HG02763 (cell line): ENCODE data around the gene RAC3.

Experiments used
- ATAC-seq: cut with Tn5 transposase; IDR thresholded peaks from one replicate; pipeline ENCODE4 v1.9.1; 2021; ENCODE audit warnings: mild to moderate bottlenecking, moderate library complexity; ENCODE audit not compliant: unreplicated experiment

RAC3 gene

GRCh38 chr17:82065638-82066303 is 34.3 kb downstream of the RAC3 start, which contains the start of gene DUS1L:
Gene DUS1L (minus strand): TSS chr17:82065804. CDS start chr17:82065059, 745 bp downstream.
- peak; percentile 65 for ATAC-seq

DNA sequence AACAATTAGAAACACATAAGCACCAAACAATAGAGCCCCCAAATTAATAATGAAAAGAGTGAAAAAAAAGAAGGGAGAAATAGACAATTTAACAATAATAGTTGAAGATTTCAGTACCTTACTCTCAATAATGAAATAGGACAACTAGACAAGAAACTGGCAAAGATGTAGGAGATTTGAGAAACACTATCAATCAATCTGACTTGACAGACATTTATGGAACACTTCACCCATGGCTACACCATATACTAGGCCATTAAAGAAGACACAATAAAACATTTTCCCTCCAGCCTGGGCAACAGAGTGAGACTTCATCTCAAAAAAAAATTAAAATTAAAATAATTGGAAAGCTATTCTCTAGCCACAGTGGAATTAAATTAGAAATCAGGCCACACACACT is 39.1 kb downstream of the RAC3 start:
- no peak for ATAC-seq

GRCh38 chr17:82072827-82073226 is 41.3 kb downstream of the RAC3 start:
- ATAC-seq: no peak

- ATAC-seq: no peak
Observed at GRCh38 chr17:82073446-82073845, 42.0 kb downstream of the RAC3 start.

DNA sequence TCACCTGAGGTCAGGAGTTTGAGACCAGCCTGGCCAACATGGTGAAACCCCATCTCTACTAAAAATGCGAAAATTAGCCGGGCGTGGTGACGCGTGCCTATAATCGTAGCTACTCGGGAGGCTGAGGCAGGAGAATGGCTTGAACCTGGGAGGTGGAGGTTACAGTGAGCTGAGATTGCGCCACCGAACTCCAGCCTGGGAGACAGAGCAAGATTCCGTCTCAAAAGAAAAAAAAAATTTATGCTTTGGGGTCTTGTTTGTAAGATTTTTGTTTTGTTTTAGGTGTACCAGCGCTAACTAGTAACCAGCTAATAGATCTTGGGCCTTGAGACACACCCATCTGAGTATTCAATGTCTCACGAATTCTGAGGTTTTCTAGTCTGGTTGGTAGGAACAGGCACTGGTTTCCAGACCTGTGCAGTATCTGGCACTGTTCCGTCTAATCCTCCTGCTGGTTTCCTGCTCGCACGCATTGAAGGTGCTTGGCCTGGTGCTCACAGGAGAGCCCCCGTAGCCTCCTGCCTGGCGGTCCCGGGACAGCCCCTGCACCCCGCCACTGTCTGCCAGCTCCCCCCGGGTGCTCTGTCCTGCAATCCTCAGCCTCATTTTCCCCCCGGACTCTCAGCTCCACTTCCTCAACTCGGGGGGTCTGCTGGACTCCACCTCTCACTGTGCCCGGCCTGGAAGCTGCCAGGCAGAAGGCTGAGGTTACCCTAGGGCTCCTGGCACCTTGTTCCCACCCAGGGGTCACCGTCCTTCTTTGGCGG is 44.7 kb downstream of the RAC3 start:
- ATAC-seq: no peak

GRCh38 chr17:82076785-82077591 is 45.5 kb downstream of the RAC3 start:
- no peak for ATAC-seq

- ATAC-seq: no peak
Observed at GRCh38 chr17:82077617-82078358, 46.3 kb downstream of the RAC3 start.

DNA sequence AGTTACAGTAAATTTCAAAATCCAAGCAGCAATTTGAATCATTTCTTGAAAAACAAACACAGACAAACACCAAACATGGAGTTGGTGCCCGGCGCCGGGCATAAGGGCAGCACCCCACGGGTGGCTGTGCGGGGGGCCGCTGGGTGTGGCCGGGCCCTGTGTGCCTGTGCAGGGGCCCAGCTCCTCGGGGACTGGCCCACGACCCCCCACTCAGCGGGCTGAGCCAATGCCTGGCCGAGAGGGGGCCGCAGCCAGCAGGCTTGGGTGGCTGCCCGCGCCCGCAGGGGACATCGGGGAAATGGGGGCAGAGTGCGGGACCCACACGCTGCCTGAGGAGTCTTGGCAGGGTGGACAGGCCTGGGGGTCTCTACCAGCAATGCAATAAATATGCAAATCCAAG is 47.0 kb downstream of the RAC3 start:
- no peak for ATAC-seq

DNA sequence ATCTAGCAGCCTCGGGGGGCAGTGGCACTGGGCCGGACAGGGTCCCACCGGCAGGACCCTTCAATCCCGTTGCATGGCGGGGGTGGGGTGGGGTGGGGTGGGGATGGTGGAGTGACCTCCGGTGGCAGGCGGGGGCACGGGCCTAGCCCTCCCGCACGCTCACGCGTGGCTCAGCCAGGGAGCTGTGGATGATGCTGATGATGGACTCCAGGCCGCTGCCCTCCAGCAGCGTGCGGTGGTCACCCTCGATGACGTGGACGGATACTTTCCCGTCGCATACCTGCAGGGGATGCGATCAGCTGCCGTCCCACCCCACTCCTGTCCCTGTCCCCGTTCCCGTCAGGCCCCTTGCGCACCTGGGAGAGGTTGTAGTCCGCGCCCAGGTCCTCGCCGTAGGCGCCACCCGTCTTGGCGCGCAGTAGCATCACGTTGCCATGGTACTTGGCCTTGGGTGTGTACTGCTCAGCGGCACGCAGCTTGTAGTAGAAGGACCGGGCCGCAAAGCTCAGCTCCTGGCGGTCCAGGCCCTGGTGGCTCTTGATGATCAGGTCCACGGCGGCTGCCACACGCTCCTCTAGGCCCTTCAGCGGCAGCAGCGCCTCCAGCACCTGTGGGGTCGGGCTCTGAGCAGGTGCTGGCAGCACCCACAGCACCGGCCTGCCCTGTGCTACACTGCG is 47.7 kb downstream of the RAC3 start:
- ATAC-seq: no peak

GRCh38 chr17:82080048-82080788 is 48.7 kb downstream of the RAC3 start:
- ATAC-seq: no peak

DNA sequence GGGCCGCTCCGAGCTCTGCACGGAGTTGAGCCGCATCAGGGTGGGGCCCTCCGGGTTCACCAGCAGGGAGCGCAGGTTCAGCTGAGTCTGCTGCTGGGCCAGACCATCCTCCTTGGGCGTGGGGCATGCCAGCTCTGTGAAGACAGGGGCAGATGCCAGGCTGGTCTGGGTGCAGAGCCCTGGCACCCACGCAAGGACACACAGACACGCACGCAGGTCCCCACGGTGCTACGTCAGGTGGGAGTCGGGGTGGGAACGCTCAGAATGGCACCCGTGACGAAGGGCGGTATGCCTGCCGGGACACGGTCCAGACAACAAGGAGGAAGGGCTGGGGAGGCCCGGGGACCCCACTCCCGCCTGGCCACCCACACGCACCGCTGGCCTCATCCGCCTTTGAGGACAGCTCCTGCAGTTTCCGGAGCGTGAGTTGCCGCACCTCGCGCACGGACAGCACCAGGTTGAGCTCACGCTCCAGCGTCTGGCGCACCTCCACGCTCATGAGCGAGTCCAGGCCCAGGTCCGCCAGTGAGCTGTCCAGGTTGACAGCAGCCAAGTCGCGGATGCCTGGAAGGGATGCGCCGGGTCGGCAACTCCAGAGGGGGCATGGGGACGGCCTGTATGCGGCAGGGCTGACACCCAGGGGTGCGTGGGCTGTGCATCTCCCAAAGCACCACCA is 49.4 kb downstream of the RAC3 start:
- ATAC-seq: no peak

DNA sequence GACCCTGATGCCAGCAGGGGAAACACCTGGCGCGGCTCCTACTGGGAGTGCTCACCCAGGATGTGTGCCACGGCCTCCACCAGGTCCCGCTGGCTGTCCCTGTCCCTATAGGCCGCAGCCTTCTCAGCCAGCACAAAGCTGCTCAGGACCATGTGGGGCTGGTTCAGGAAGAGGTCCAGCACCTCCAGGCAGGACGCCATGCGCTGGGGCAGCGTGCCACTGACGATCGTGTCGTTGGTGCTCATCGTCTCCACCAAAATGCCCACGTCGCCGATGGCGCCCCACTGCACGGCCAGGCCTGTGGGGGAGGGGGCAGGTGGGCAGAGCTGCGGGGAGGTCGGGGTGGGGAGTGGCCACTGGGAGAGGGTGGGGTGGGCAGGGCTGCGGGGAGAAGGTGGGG is 50.1 kb downstream of the RAC3 start:
- ATAC-seq: no peak

- no peak for ATAC-seq
Observed at GRCh38 chr17:82081966-82082365, 50.5 kb downstream of the RAC3 start.

DNA sequence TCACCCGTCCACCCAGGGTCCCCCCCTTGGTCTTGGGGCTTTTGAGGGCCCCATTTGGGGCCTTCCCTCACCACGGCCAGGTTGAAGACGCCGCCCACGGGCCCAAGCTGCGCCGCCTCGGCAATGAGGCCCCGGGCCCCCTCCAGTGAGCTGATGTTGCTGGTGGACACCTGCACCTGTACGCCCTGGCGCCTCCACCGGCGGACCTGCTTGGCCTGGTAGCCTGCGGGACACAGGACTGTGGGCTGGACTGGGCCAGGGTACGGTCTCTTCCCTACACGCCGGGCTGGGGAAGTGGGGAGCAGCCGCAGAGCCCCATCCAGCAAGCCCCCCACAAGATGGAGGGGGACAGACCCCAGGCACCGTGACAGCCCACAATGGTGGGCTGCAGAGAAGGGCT is 51.0 kb downstream of the RAC3 start:
- ATAC-seq: no peak

GRCh38 chr17:82083009-82083408 is 51.5 kb downstream of the RAC3 start:
- ATAC-seq: no peak
